ENCODE results near the gene TTYH2.

- TF ChIP-seq CTCF (IDR thresholded peaks at IDR 0.05) (no peak), POLR2A (IDR thresholded peaks at IDR 0.05) (no peak), POLR2AphosphoS5 (IDR thresholded peaks at IDR 0.05) (no peak)
Measured at GRCh38 chr17:74170924-74171323, 42.4 kb upstream of the TTYH2 start.

All from breast epithelium (tissue), 3 donors.